Neural cell (in vitro differentiated cells): ENCODE results near the gene UBE2F. TPM values are rescaled to one million over a fixed set of nuclear protein-coding genes. Genes with fewer than 3 reads are reported as not detected.
"Not testable (repeated sequence)": the region's sequence is repeated elsewhere in the genome, so short reads cannot be mapped to it uniquely, and the experiment has no call there.

Experiments used
- H2AFZ ChIP-seq: fragments of 200-600, 300-800 bp; sonication (generic), shearing (Covaris generic); 2 replicates; pipeline ENCODE4 v1.6.0; 2014; ENCODE audit warnings: low read depth, mild to moderate bottlenecking, antibody characterized with exemption, low read length, moderate library complexity
- H3F3A ChIP-seq: fragments of 200-600 bp; shearing (Covaris generic); 2 replicates; pipeline ENCODE4 v1.6.1; 2016; ENCODE audit warnings: mild to moderate bottlenecking, moderate library complexity, mixed read lengths, antibody characterized with exemption, low read length; ENCODE audit not compliant: insufficient read depth, poor library complexity, severe bottlenecking
- H3K27ac ChIP-seq: fragments of 200-600, 300-800 bp; sonication (generic), shearing (Covaris generic); 2 replicates; pipeline ENCODE4 v1.5.1; 2014; ENCODE audit warnings: mild to moderate bottlenecking, low read length, moderate library complexity
- H3K27me3 ChIP-seq: fragments of 300-800, 200-600 bp; sonication (generic), shearing (Covaris generic); 2 replicates; pipeline ENCODE4 v1.6.0; 2014; ENCODE audit warnings: mild to moderate bottlenecking, low read depth, low read length, moderate library complexity; ENCODE audit not compliant: insufficient read depth
- H3K36me3 ChIP-seq: fragments of 300-800, 200-600 bp; sonication (generic), shearing (Covaris generic); 2 replicates; pipeline ENCODE4 v1.5.1; 2014; ENCODE audit warnings: mild to moderate bottlenecking, antibody characterized with exemption, low read length, moderate library complexity; ENCODE audit not compliant: insufficient read depth
- H3K4me2 ChIP-seq: fragments of 300-800, 200-600 bp; sonication (generic), shearing (Covaris generic); 2 replicates; pipeline ENCODE4 v1.6.0; 2014; ENCODE audit warnings: mild to moderate bottlenecking, low read length
- H3K4me3 ChIP-seq: fragments of 300-800, 200-600 bp; sonication (generic), shearing (Covaris generic); 2 replicates; pipeline ENCODE4 v1.5.1; 2014; ENCODE audit warnings: mild to moderate bottlenecking, low read length, moderate library complexity
- H3K79me2 ChIP-seq: fragments of 200-600 bp; shearing (Covaris generic); replicated peaks from 2 replicates; pipeline ENCODE4 v1.6.0; 2014; ENCODE audit warnings: mild to moderate bottlenecking, low read length, moderate library complexity; ENCODE audit not compliant: insufficient read depth
- H3K9ac ChIP-seq: fragments of 300-800, 200-600 bp; sonication (generic), shearing (Covaris generic); 2 replicates; pipeline ENCODE4 v1.6.1; 2016; ENCODE audit warnings: mild to moderate bottlenecking, low read length, mixed read lengths
- H3K9me2 ChIP-seq: fragments of 200-600 bp; shearing (Covaris generic); 2 replicates; pipeline ENCODE4 v1.6.1; 2016; ENCODE audit warnings: mild to moderate bottlenecking, low read length, mixed read lengths; ENCODE audit not compliant: insufficient read depth
- H3K9me3 ChIP-seq: fragments of 200-600, 300-800 bp; sonication (generic), shearing (Covaris generic); 2 replicates; pipeline ENCODE4 v1.6.1; 2016; ENCODE audit warnings: mild to moderate bottlenecking, mixed run types, low read length, moderate library complexity, mixed read lengths
- H4K20me1 ChIP-seq: fragments of 200-600 bp; shearing (Covaris generic); 2 replicates; pipeline ENCODE4 v1.6.1; 2016; ENCODE audit warnings: mild to moderate bottlenecking, mixed run types; ENCODE audit not compliant: insufficient read depth
- CTCF ChIP-seq: fragments of 450-650 bp; IDR thresholded peaks from 2 replicates; pipeline ENCODE4 v1.5.1; 2014; ENCODE audit warnings: antibody characterized with exemption, mild to moderate bottlenecking, moderate library complexity; ENCODE audit not compliant: poor library complexity, severe bottlenecking
- EP300 ChIP-seq: fragments of 450-650 bp; conservative IDR thresholded peaks from 2 replicates; pipeline ENCODE4 v1.6.1; 2014; ENCODE audit warnings: antibody characterized with exemption, mild to moderate bottlenecking, moderate library complexity; ENCODE audit not compliant: poor library complexity, severe bottlenecking
- EZH2 ChIP-seq: fragments of 200-600, 300-800 bp; shearing (Covaris generic), sonication (generic); IDR thresholded peaks from 2 replicates; pipeline ENCODE4 v1.6.1; 2014; ENCODE audit warnings: antibody characterized with exemption, low read length, borderline replicate concordance, mild to moderate bottlenecking; ENCODE audit not compliant: insufficient read depth, poor library complexity, severe bottlenecking
- MXI1 ChIP-seq: fragments of 450-650 bp; conservative IDR thresholded peaks from 2 replicates; pipeline ENCODE4 v1.6.1; 2014; ENCODE audit warnings: antibody characterized with exemption, mild to moderate bottlenecking; ENCODE audit not compliant: poor library complexity, severe bottlenecking
- POLR2AphosphoS5 ChIP-seq: IDR thresholded peaks from 2 replicates; pipeline ENCODE4 v1.6.1; 2012
- RAD21 ChIP-seq: fragments of 450-650 bp; conservative IDR thresholded peaks from 2 replicates; pipeline ENCODE4 v1.6.1; 2014; ENCODE audit warnings: antibody characterized with exemption, mild to moderate bottlenecking, moderate library complexity
- REST ChIP-seq: IDR thresholded peaks from 2 replicates; pipeline ENCODE4 v1.6.1; 2012; ENCODE audit warnings: borderline replicate concordance
- SMC3 ChIP-seq: fragments of 450-650 bp; conservative IDR thresholded peaks from 2 replicates; pipeline ENCODE4 v1.6.1; 2014; ENCODE audit warnings: antibody characterized with exemption, mild to moderate bottlenecking, moderate library complexity; ENCODE audit not compliant: poor library complexity
- TAF1 ChIP-seq: IDR thresholded peaks from 2 replicates; pipeline ENCODE4 v1.6.1; 2012; ENCODE audit warnings: low read depth
- polyA plus RNA-seq: library from polyadenylated mRNA; depleted of rRNA; stranded (reverse); fragments of >200 nt; gene quantifications from 2 replicates; pipeline ENCODE4 v1.2.3, GENCODE V29; 2014

Gene UBE2F
- polyA plus RNA-seq, 1 donor from 2014 or later, result 65.7 TPM

- no peaks in the 10 kb centered on the region for H3K27me3 ChIP-seq
- TF ChIP-seq RAD21, result no peak
- no peak for TF ChIP-seq REST
- TF ChIP-seq EP300, result no peak
- TF ChIP-seq TAF1, result no peak
- no peak for TF ChIP-seq SMC3
- no peak for TF ChIP-seq EZH2
- TF ChIP-seq MXI1, result no peak
- no peak for TF ChIP-seq CTCF
- no peak for TF ChIP-seq POLR2AphosphoS5
Measured at GRCh38 chr2:238053191-238053776, 86.5 kb downstream of the UBE2F start.

GRCh38 chr2:238055841-238056240 is 89.0 kb downstream of the UBE2F start:
- H3K4me2 ChIP-seq, result no peak overlapping the region
- no peaks in the 10 kb centered on the region for H3K27me3 ChIP-seq
- H2AFZ ChIP-seq, result no peak overlapping the region
- no peaks in the 10 kb centered on the region for H3K9me3 ChIP-seq
- no peaks in the 10 kb centered on the region for H3K36me3 ChIP-seq
- no peak for TF ChIP-seq CTCF
- no peak overlapping the region for H3K27ac ChIP-seq
- no peaks in the 10 kb centered on the region for H3K79me2 ChIP-seq
- H3K9ac ChIP-seq, result no peak overlapping the region
- H3K4me3 ChIP-seq, result no peak overlapping the region
- no peaks in the 10 kb centered on the region for H4K20me1 ChIP-seq
- H3F3A ChIP-seq, result no peaks in the 10 kb centered on the region
- no peaks in the 10 kb centered on the region for H3K9me2 ChIP-seq

More at GRCh38 chr2:238053191-238053776, 86.5 kb downstream of the UBE2F start:
- no peaks in the 10 kb centered on the region for H3K79me2 ChIP-seq
- H3K9ac ChIP-seq, result no peak overlapping the region
- no peaks in the 10 kb centered on the region for H3K9me3 ChIP-seq
- H3K4me2 ChIP-seq, result no peak overlapping the region
- no peaks in the 10 kb centered on the region for H3K36me3 ChIP-seq
- H2AFZ ChIP-seq, result no peak overlapping the region
- no peaks in the 10 kb centered on the region for H3K9me2 ChIP-seq
- H3K4me3 ChIP-seq, result no peak overlapping the region
- H3F3A ChIP-seq, result no peaks in the 10 kb centered on the region
- no peaks in the 10 kb centered on the region for H4K20me1 ChIP-seq
- H3K27ac ChIP-seq, result no peak overlapping the region

- H3K27me3 ChIP-seq, H4K20me1 ChIP-seq, H3K4me3 ChIP-seq, H3K27ac ChIP-seq, H3K9me2 ChIP-seq, H3K36me3 ChIP-seq, H2AFZ ChIP-seq, H3K79me2 ChIP-seq, H3F3A ChIP-seq, H3K9ac ChIP-seq, H3K9me3 ChIP-seq, H3K4me2 ChIP-seq: not testable (repeated sequence)
Measured at GRCh38 chr2:238057696-238058575, 91.1 kb downstream of the UBE2F start.
